ENCODE data around the gene UQCRH.
A peak's percentile ranks its signal among the peaks of the same experiment; 100 is the strongest.

Gene UQCRH

DNA sequence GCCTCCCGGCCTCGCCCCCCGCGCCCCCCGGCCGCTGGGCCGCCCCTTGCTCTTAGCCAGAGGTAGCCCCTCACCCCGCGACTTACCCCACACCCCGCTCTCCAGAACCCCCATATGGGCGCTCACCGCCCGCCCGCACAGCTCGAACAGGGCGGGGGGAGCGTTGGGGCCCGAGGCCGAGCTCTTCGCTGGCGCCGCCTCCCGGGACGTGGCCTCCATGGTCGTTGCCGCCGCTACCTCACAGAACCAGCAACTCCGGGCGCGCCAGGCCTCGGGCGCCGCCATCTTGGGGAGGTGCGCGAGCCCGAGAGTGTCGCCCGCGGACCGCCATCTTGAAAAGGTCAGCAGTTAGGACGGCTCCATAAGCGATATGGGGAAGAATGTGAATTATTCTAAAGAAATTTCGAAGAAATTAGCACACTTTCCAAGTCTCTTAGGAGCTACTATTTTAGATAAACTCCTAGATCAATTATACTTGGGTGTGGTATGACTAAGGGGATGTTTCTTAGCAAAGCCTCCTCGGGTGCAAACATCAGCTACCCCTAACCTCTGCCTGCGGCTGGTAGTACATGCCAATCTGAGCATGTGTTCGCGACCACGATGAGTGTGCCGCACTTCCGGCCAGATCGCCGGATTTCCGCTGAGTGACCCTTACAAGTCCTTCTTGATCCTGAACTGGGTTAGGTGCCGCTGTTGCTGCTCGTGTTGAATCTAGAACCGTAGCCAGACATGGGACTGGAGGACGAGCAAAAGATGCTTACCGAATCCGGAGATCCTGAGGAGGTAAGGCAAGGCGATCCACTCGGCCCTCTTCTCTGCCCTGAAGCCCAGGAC lies at the start of gene UQCRH, which contains the start of gene LRRC41:
Gene UQCRH (plus strand): TSS at position 661 of the 834 bp plus-strand sequence. CDS start 69 bp downstream, at position 730.
Gene LRRC41 (minus strand): TSS at position 579 of the 834 bp plus-strand sequence. CDS start 294 bp downstream, at position 285.
- DNase-seq (ENCODE audit: low read depth in 2 of 2), result peak; percentile 79 to 81

DNA sequence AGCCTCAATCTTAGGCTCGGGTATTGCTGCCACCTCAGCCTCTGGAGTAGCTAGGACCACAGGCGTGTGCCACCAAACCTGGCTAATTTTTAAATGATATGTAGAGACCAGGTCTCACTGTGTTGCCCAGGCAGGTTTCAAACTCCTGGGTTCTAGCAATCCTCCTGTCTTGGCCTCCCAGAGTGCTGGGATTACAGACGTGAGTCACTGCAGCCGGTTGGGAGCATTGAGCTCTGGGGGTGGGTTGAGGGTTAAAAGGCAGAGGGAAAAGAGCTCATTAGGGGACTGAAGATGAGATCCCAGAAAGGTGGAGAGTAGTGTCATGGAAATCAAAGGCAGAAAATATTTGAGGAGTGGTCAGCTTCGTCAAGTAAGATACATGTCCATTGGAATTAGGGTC lies 48.8 kb upstream of the UQCRH start:
- DNase-seq (ENCODE audit: low read depth in 2 of 2), result no peak

DNA sequence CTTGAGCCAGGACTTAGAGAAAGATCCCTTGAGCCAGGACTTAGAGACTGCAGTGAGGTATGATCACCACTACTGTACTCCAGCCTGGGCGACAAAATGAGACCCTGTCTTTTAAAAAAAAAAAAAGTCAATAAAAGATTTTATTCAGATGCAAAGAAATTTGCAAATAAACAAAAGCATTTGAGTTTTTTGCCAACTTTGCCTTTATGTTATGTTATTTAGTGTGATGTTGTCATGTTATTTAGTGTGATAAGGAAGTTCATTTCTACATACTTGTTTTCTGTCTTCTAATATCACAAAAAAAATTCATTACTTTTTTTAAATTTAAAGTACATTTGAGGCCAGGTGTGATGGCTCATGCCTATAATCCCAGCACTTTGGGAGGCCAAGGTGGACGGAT lies 47.0 kb upstream of the UQCRH start:
- DNase-seq (ENCODE audit: low read depth in 2 of 2), result no peak

DNA sequence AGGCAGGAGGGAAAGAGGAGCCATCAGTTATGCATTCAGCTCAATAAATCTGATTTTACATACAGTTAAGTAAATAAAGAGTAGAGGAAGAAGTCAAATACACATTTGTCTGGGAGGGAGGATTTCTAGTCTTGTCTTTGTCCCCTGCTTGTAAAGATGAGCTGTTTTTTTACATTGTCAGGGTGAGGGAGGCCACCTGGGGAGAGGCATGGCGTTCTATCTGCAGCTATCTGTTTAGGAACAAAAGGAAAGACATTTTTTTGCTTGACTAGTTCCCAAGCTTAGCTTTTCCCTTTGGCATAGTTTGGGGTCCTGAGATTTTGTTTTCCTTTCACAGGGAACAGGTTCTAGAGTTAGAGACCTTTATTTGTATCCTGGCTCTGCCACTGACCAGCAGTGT lies 41.0 kb upstream of the UQCRH start:
- no peak for DNase-seq (ENCODE audit: low read depth in 2 of 2)

DNA sequence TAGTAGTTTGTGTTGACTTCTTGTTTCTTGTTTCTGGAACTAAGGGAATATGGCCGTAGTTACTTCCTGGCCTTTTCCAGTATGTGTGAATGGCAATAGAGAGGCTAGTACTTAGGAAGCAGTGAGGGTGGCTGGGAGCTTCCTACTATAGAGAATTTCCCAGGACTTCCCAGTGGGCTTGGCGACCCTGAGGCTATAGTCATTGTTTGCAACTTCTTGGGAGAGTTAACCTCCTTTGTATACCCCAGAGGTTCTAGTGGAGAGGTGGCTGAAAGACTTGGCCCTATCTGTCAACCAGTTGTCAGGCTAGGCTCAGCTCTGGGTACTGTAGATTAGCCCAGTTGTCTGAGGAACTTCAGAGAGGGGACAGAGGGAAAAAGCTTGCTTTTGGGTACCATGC lies 40.4 kb upstream of the UQCRH start:
- DNase-seq (ENCODE audit: low read depth in 2 of 2), result no peak

DNA sequence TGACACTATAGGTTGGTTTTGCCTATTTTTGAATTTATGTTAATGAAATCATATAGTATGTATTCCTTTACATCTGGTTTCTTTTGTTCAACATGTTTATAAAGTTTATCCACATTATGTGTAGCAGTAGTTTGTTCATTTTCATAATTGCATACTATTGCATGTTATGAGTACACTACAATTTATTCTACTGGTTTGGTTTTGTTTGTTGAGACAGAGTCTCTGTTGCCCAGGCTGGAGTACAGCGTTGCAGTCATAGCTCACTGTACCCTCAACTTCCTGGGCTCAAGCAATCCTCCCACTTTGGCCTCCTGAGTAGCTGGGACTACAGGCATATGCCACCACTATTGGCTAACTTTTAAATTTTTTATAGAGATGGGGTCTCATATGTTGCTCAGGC lies 34.9 kb upstream of the UQCRH start:
- DNase-seq (ENCODE audit: low read depth in 2 of 2), result no peak

DNA sequence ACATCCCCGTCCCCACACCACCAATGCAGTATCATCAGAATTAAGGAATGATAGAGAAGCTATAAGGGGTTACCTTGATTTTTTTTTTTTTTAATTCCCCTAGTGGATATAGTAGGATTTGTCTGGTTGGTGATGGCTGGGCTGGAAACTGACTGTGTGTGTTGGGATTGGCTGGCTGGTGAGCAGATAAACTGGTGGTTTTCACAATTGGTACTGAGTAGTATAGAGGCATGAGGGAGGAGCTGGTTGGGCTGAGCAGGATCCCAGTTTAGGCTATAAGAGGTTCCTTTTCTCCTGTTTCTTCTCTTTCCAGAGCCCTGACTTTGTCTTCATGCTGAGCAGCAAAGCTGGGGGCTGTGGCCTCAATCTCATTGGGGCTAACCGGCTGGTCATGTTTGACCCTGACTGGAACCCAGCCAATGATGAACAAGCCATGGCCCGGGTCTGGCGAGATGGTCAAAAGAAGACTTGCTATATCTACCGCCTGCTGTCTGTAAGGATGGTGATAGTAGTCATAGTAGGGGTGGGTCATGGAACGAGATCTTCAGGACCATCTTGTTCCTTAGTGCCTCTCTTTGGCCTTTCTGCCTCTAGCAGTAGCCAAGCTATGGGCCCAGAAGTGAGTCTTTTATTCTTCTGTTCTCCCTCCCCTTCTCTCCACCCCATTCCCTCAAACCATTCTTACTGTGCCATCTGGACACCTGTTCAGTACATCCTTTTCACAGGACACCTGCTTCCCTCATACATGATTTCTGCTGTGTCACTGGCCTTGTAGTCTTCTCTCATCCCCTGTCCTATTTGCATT lies 29.1 kb upstream of the UQCRH start:
- no peak for DNase-seq (ENCODE audit: low read depth in 2 of 2)

DNA sequence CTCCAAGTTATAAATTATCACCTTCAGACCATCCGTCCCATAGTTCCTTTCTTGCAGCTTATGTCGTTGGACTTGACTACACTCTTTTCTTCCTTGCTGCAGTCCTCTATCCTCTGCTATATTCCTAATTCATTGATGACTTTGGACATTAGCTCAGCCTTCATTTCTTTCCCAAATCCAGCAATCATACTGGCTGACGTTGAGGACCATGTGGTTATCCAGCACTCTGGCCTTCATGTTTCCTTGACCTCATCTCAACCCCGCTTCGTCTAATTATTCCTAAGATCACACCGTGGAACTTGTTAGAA lies 28.5 kb upstream of the UQCRH start:
- DNase-seq (ENCODE audit: low read depth in 2 of 2), result no peak

DNA sequence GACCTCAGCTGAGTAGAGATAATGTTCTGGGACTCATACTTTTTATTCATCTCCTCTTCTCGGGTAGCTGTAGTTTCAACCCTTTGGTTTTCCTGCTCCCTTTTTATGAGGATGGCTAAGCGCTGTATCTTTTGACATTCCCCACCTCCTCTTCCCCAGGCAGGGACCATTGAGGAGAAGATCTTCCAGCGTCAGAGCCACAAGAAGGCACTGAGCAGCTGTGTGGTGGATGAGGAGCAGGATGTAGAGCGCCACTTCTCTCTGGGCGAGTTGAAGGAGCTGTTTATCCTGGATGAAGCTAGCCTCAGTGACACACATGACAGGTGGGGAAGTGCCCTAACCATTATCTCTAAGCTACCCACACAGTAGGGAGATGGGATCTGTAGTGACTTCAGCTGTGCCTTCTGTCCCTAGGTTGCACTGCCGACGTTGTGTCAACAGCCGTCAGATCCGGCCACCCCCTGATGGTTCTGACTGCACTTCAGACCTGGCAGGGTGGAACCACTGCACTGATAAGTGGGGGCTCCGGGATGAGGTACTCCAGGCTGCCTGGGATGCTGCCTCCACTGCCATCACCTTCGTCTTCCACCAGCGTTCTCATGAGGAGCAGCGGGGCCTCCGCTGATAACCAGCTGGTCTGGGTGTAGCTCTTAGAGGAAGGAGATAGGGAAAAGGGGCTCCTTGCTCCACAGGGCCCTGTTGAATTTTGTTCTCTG lies 25.7 kb upstream of the UQCRH start:
- DNase-seq (ENCODE audit: low read depth in 2 of 2), result no peak

DNA sequence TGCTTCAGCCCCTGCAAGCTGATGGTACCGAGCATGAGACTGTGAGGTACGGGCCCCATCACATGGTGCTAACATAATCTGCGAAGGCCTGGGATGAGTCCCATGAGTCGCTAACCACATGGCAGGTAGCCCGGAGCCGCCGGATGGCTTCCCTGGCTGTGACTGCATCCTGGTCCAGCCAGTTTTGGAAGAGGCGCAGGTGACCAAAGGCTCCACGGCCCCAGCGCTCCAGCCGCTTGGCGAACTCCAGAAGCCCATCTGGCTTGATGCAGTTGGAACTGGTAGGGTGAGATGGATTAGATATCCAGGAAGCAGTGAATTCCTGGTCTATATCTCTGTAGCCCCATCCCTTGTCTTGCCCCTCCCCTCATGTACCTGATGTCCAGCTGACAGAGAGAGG lies 24.7 kb upstream of the UQCRH start:
- no peak for DNase-seq (ENCODE audit: low read depth in 2 of 2)

DNA sequence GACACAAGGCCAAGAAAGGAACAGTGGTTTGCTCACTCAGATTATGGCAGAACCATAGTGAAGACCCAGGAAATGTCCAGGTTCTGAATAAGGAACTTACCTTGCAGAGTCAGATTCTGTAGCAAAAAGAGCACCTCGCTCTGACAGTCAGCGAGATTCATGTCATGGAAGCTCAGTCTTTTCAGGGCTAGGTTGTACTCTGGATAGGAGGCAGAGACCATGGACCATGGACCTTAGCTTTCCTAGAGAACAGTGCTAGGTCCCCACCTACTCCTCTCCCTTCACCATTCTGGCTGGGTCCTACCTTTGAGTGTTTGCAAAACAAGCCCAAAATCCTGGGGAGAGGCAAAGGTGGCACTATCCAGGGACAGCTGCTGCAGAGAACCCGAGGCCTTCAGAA lies 23.4 kb upstream of the UQCRH start:
- no peak for DNase-seq (ENCODE audit: low read depth in 2 of 2)

DNA sequence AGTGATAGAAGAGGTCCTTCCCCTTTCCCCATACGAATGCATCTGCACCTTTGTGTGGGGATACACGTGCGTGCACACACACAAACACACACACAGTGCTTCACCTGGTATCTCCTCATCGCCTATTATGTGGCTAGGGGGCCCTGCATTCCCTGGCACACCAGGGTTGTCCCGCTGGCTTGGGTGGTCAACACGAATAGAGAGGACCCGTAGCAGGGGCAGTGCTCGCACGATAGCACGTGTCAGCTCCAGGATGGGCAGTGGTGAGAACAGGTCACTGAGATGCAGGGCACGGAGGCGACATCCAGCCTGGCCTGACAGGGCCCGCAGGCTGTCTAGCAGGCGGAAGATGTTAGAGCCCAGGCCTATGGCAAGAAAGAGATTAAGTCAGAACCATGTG lies 22.5 kb upstream of the UQCRH start:
- no peak for DNase-seq (ENCODE audit: low read depth in 2 of 2)

DNA sequence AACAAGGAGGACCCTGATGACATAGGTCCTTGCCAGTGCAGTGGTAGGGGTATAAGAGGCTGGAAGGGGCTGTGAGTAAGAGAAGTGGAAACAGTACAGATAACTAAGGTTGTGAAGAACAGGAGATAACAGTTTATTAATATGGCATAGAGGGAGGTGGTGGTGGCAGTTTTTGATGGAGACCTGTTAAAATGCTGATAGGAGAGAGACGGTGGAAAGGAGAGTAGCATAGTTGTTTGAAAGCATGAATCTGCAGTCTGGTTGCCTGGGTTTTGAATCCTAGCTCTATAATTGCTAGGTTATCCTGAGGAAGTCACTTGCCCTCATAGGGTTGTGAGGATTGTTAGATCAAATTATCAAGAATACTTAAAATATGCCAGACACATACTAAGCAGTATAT lies 19.4 kb upstream of the UQCRH start:
- no peak for DNase-seq (ENCODE audit: low read depth in 2 of 2)

DNA sequence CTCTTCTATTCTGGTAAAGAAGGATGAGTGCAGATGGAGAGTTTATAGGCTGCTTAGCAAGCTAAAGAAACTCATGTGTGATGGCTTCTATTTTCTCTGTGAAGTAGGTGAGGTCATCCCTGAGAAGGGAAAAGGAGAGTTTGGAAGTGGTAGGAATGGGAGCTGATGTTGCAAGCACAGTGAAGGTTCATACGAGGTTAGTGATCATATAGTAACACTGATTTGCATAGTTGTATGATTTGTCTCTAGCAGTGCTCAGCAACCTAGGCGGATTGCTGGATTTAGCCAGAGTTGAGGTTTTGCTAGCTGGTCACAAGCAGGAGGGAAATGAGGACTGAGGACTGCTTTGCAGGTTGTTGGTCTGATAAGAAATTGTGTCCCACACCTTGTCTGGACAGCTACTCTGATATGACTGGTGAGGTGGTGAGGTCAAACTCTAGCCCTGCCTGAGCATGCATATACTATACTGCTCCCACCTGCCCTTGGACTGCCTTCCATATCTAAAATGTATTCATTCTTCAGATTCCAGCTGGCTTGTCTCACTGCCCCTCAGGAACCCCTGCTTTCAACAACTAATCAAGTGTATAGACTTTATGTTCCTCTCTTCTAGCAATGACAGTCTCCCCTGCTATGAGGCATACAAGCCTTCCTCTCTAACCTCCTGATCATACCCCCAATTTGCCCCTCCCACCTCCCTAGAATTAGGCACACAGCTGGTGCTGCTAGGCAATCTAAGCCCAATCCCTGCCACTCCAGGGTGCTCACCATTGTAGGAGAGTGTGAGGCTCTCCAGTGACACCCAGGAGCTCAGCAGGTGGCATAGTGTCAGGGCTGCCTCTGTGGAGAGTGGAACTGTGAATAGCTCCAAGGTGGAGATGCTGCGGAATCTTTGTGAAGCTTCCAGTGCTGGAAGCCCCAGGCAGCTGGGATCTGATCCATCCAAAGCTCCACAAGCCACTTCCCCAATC lies 18.6 kb upstream of the UQCRH start:
- no peak for DNase-seq (ENCODE audit: low read depth in 2 of 2)

DNA sequence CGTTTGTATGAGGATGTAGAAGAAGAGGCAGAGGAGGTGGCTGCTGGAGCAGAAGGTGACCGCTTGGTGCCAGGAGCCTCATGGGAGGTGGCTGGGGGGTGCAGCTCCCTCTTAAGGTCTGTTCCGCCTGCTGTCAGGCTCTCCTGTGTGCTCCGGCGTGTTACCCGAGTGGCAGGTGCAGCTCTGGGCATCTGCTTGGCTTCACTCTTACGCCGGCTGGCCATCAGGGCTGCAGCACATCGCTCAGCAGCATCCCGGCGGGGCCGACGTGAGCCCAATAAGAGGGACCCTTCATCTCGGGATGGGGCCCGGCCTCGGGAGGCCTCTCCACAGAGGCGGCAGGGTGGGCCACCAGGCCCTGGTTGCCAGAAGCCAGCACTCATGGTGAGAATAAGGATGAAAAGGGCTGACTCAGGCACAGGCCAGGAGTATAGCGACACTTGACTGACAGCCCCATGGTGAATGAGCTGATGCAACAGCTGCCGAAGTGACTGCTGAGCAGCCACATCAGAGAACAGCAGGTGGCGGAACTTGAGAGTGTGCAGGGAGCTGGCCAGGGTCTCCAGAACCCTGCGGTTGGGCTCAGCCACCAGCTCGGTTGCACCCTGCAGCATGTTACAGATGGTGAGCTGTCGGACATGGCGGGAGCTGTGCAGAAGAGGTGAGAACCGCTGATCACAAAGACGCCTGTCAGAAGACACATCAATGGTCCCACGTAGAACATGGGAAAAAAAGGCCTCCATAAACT lies 17.6 kb upstream of the UQCRH start:
- DNase-seq (ENCODE audit: low read depth in 2 of 2), result no peak

DNA sequence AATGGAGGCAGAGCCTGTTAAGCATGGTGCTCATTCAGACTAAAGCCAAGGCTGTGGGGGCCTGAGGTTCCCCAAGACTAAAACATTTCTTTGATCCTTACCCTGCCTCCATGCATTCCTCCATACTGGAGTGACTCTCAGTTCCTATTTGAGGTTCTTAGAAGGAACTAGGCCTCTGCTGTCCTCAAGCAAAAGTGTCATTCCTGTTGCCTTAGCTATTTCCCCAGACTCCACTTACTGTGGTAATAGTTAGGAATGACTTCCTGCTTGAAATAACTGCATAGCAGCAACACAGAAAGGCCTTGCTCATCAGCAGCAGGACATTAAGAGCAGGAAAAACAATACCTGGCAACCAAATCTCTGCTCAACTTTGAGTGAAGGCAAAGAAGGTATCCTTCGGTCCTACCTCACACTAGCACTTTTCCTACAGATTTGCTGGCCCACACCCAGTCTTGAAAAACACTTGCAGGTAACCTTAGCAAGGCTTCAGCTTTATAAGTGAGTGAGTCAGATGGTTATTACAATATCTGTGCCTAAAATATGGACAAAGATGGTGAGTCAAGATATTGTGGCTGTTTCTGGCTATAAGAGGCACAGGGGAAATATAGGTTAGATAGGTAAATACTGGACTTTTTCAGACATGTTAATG lies 14.9 kb upstream of the UQCRH start:
- no peak for DNase-seq (ENCODE audit: low read depth in 2 of 2)

DNA sequence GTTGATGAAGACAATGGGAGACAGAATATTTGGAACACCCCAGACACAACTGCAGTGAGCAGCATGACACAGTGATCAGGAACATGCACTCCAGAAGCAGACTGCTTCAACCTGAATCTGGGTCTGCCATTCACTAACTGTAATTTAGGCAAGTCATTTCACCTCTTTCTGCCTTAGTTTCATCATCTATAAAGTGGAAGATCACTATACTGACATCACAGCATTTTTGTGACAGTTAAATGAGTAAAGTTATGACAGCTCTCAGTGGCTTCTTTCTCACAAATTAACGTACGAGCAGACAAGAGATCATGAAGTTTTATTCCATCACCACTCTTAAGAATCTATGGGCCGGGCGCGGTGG lies 14.4 kb upstream of the UQCRH start:
- DNase-seq (ENCODE audit: low read depth in 2 of 2), result no peak

DNA sequence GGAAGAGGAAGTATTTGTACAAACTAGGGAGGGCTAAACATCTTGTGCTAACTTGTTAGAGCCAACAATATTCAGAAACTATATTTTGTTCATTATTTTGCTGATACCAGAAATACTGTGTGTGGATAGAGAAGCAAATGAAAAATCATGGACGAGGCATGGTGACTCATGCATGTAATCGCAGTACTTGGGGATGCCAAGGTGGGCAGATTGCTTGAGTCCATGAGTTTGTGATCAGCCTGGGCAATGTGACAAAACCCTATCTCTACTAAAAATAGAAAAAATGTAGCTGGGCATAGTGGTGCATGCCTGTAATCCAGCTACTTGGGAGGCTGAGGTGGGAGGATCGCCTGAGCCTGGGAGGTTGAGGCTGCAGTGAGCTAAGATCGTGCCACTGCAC lies 13.5 kb upstream of the UQCRH start:
- no peak for DNase-seq (ENCODE audit: low read depth in 2 of 2)

DNA sequence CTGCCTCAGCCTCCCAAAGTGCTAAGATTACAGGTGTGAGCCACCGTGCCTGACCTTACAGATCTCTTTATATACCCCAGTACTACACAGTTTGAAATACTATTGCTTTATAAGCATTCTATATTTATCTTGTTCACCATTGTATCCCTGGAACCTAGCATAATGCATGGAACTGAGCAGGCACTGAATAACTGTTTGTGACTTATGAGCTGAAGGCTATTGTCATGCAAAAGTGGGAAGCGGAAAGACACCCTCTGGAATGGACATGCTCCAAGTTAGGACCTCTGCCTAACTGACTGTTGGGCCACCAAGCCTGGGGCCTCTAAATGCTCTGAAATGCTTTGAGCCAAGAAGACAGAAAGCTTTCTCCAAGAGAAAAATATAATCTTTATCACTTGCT lies 8.2 kb upstream of the UQCRH start:
- DNase-seq (ENCODE audit: low read depth in 2 of 2), result no peak

DNA sequence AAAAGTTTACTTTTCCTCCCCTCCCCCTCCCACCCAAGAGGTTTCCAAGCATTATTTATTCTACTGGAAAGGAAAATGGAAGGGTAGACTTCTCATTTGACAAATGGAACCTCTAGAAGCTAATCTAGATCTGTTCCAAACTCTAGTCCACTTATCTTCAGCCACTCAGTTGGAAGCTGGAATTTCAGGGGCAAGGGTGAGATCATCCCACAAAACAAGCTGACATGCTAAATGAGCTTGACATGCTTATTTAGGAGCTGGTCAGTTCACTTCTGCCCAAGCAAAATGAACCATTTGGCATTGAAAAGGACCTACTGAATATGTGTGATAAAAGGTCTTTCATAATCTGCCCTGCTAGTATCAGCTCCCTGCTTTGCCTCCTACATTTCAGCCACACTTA lies 5.1 kb upstream of the UQCRH start:
- DNase-seq (ENCODE audit: low read depth in 2 of 2), result no peak
